HG03066 (cell line): Measurements from ENCODE around the gene CACNA2D3.

ENCODE experiments used
- ATAC-seq: cut with Tn5 transposase; IDR thresholded peaks from one replicate; pipeline ENCODE4 v1.9.1; 2021; ENCODE audit warnings: low read depth; ENCODE audit not compliant: unreplicated experiment

The CACNA2D3 gene

DNA sequence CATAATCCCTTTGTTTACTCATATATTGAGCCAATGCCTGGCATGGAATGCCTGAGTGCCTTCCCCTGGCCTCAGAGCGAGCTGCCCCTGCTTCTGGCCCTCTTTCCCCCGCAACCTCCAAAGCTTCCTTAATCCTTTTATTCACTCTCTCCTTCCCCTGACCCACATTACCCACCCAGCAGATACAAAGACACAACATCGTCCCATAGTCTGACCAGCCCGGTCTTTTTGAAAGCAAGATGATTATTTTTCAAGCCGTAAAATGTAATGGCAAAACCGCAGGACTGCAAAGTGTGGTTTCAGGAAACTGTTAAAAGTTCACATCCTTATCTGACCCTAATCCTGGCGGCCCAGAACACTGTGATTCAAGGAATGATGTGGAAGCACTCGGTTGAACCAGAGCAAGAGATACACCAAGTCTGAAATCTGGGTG lies 883.9 kb downstream of the CACNA2D3 start:
- no peak for ATAC-seq

DNA sequence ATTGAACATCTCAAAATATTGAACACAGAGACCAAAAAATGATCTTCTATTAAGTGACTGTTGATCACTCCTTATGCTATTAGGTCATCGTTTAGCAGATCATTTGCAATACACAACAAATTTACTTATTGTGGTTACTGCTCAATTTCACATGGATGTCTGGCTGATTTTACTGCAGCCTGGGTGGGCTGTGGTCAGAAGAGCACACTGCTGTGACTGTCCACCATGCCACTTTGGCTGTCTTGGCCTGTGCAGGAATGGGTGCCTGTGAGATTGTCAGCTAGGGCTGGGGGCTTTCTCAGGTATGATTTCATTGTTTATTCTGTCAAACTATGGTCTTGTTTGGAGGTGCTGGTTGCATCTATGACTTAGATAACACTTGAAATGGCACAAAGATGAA lies 885.6 kb downstream of the CACNA2D3 start:
- ATAC-seq, result no peak

DNA sequence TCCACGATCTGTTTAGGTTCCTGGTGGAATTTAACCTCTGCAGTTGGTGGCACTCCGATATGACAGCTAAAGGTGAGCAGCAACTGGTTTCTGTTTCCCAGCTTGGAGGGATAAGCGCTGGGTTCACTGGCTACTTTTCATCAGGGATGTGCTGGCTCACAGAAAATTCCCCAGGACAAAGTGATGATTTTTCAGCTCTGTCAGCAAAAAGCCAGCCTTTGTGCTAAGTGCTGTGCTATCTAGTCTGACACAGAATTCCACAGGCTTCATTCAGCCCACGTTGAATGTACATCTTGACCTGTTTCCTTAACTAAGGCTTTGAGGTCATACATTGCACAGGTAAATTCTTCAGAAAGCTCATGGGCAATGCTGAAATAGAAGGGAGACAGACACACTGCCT lies 887.0 kb downstream of the CACNA2D3 start:
- ATAC-seq, result no peak

DNA sequence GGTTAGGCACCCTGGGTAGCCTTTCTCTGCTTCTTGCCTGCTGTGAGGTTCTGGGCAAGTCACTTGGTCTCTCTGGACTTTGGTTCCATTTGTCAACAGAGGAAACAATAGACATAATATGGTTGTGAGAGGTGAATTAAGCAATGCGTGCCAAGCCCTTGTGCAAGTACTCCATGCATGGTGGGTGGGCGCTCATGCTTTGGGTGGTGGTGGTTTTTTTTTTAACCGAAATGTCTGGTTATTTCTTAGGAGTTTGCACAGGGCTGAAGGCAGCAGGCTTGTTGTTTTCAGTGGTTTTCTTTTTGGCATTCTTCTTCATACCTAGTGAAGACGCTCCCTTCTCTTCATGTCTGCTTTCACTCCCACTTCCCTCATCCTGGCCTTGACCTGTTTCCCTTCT lies 889.7 kb downstream of the CACNA2D3 start:
- no peak for ATAC-seq

DNA sequence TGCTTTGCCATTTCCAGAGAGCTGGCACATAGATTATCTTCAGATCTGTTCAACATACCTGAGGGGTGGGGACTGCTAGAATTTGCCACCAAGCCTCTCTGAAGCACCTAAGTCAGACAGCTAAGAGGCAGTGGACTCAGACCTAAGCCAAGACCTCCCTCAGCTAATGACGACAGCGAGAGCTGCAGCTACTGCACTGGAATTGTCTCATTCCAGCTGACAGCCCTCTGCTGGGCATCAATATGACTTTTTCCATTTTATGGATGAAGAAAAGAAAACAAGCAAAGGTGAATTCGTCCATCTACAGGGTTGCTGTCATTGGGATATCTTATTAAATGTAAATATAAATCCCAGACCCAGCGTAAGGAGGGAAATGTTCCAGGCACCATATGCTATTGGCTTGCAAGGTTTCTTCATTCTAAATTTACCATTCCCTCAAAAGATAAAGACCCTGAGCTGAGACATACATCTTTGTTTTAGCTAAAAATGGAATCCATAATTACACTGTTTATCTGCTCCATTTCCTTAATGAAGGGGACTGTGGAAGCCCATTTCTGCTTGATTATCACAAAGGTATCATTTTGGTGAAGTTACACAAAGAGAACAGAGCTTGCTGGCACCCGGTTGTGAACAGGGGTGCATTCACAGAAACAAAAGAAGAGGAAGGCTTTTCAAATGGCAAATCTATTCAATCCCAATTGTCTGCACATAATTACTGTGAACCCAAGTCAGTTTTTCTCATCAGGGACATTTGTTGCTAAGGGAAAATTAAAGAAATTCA lies 891.0 kb downstream of the CACNA2D3 start:
- ATAC-seq, result no peak

DNA sequence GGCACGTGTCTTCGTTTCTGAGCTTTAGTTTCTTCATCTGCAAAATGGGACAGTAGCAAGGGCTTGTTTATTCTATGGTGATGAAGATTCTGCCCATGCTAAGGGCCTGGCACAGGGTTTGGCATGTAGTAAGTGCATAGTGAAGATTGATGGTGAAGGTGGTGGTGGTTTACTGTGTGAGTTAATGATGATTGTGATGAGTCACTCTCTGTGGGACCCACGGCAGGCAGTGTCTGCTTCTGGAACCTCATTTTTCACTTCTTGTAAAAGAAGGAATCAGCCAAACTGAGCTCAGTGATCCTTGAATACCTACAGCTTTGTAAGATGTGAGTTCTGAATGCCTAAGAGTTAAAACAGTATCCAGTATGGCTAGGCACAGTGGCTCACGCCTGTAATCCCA lies 891.7 kb downstream of the CACNA2D3 start:
- ATAC-seq, result no peak

DNA sequence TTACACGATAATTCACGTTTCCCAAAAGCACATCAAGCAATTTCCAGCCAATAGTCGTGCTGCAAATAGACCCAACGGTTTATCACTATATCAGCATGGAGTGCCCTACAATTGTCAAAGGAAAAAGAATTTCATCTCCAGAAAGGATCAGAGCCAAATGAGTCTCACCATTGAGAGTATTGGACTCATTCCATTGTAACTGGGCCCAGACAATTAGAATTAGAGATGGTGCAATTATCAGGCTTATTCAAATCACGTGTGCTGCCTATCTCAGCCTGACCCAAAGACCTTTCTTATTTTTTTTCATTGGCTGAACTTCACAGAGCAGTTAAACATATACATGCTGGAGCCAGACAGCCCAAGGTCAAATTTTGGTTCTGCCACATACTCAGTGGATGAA lies 892.6 kb downstream of the CACNA2D3 start:
- ATAC-seq, result no peak

DNA sequence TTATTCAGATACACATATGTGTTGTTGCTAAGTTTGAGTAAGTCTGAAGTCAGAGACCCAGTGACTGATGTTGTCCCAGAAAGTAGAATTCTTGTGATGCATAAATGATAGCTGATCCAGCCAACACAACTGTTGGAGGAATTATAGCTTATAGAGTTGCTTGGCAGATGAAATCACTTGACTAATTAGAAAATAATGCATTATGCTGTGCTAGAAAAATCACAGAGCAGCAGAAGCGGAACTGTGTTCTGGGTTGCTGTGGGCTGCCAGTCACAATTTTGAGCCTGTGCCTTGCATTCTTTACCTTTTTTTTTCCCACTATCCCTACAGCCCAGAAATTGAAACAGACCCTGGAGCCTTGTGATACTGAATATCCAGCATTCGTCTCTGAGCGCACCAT lies 895.5 kb downstream of the CACNA2D3 start:
- ATAC-seq, result no peak

DNA sequence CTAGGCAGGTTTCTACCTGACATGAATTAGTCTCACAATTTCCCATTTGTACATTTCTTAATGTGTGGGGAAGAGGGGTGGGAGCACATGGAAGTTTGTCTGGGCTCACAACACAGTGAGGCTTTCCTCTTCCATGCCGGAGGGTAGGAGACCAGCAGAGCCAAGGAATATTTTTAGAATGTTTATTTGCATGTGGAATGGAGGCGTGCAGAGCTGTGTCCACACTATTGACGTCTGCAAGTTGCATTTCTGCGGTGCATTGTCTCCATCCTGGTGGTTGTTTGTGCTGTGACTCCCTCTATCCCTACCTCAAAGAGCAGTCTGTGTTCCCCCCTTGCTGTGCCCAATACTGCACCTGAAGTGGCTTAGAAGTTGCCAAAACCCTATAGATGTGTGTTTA lies 908.6 kb downstream of the CACNA2D3 start:
- no peak for ATAC-seq

DNA sequence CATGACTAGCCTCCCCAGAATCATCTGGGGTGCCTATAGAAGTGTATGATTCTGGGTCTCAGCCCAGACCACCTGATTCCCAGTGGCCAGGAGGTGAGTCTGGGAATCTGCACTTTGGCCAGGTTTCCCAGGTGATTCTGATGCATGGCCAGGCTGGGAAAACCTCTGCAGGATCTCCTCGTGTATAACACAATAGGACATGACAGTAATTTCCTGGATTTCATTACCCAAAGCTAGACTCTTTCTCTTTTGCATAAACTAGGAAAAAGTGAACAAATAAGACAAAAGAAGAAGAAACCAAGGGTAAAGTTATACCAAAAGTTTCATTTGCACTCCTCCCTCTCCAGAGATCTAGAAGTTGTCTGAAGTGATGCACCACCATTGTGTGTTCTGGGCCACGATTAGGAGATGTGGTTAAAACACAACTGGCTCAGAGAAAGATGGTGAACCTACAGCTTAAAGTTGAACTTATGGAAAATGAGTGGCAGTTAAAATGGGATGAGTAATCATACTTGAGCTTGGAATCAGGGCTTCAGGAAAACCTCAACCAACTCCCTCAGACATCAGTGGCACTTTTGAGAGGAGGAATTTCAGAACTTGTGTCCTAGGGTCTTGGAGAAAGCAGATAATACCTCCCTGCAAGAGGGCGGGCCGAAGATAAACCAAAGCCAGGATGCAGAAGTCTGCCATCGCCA lies 914.7 kb downstream of the CACNA2D3 start:
- ATAC-seq, result no peak

DNA sequence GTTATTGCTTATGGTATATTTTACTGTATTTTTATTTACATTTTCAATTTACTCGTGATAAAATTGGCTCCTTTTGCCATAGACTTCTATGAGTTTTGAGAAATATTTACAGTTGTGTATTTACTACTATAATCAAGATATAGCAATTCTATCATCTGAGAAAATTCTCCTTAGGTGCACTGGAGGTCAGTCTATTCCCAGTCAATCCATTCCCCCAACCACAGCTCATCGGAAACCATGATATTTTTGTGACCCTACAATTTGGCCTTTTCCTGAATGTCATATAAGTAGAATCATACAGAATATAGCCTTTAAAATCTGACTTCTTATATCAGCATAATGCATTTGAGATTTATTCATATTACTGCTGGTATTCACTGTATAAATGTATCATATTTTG lies 920.2 kb downstream of the CACNA2D3 start:
- ATAC-seq, result no peak

DNA sequence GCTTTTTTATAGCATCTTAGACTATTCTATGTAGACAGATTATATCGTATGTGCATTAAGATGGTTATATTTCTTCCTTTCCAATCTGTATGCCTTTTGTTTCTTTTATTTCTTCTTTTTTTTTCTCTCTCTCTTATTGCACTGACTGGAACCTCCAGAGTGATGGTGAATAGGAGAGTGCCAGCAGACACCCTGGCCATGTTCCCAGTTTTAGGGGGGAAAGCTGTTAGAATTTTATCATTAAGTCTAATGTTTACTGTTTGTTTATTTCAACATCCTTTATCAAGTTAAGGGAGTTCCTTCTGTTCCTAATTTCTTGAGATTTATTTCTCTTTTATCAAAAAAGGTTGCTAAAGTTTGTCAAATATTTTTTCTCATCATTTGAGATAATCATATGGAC lies 922.1 kb downstream of the CACNA2D3 start:
- ATAC-seq, result no peak

DNA sequence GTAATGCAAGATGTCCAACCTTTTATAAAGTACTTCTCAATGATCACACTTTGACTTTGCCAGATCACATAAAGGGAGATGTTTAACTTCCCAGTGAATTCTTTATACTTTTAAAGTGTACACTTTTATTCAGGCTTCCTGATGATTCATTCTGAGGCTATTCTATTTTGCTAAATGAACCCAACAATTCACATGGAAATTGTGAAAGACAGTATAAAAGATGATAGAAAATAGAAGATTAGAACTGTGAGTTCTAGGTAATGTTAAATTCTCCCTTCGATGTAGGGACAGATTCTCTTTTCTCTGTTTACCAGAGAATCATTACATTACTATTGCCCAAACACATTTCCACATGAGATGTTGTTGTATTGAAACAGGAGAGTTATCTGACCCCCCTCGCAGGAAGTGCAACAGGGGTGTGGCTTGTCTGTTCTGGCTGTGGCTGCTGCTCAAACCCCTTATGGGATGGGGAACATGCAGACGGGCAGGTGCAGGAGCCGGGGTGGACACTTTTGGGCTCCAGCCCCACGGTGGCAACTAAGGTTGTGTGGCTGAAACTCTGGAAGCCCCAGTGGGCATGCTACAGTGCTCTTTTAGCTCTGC lies 936.8 kb downstream of the CACNA2D3 start:
- no peak for ATAC-seq

DNA sequence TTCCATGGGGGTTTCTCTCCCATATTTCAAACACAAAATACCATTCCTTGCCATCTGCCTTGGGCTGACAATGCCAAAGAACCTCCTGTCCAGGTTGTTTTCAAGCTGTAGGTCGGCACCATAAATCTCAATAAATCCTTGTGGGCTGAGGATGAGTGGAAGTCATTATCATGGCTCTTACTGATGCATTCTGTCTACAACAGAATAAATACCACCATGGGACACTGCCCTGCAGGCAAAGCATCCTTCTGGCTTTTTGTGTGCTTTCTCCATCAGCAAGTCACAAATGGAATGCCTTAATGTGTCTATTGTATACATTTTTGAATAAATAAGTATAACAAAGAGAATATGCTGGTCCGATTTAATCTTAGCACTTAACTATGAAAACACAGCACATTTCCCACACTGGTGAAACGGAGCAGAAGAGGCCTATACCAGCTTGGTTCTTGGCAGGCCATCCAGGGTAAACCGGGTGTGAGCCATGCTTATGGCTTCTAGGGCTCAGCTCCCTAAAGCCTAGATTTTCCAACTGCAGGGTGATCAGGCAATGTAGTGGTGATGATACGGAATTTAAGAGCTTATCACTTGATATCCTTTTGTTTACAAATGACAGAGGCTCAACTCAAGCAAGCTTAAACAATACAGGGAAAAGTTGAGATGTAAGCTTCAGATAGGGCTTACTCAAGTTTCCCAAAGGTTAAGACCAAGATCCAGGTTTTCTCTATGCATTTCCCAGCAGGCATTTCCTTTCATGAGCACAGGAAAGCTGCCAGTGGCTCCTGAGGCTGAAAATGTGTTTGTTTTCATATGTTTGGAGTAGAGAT lies 938.8 kb downstream of the CACNA2D3 start:
- no peak for ATAC-seq

DNA sequence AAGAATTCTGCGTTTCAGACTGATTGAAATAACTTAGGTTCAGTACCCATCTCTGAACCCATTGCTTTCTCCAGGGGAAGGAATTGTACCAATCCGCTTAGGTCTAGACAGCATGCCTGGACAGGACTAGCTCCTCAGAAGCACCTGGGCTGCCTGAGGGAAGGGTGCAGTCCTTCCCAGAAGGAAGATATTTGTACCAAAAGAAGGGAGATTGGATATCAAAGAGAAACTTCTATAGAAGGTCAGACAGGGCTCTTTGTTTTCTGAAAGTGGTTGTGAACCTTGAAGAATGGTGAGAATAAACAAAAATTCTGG lies 939.3 kb downstream of the CACNA2D3 start:
- no peak for ATAC-seq

DNA sequence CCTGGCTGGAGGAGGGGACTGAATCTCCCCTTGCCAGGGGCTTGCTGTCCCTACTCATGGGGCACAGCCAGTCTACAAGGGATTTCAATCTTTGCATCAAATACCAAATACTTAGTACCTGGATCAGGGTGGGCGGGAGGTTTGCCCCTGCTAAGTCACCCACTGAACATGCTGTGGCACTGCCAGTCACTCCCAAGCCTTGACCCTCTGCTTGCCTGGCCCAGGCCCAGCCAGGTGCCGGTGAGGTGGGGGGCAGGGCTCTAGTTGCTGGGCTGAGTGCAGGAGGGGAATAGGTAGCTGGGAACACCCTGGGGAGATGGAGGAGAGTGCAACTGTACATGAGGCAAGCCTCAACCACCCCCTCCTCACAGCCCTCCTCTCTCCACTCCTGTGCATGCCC lies 941.8 kb downstream of the CACNA2D3 start:
- ATAC-seq, result no peak

DNA sequence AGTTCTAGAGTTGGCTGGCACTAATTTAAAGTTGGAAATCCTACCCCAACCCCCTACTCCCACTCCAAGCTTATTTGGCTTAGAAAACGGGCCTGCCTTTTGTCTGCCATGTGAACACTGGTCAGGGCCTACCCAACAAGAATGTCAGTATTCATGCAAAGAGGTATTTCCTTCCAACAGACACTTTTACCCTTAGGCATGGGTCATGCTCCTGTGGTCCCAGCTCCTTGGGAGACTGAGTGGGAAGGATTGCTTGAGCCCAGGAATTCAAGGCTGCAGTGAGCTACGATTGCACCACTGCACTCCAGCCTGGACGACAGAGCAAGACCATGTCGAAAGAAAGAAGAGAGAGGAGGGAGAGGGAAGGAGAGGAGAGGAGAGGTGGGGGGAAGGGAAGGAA lies 943.0 kb downstream of the CACNA2D3 start:
- ATAC-seq, result no peak

DNA sequence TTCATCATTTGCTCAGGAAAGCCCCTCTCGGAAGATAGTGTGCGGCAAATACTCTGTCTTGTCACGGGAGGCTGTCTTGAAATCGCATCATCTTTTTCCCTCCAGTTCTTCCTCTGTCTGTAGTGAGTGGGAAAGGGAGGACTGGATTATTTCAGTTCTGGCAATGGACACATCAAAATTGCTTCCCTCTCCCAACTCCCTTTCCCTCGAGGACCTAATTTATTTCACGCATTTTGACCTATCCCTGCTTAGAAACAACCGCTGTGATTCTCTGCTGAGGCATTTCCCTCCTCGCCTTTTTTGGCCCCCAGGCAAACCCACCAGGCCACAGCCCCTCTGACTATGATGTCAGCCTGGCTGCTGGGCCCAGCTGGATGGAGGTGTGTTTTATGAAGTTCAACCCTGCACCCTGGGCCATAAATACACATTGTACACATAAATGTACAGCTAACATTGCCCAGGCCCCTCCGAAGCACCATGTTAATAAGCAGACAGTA lies 944.2 kb downstream of the CACNA2D3 start:
- no peak for ATAC-seq

DNA sequence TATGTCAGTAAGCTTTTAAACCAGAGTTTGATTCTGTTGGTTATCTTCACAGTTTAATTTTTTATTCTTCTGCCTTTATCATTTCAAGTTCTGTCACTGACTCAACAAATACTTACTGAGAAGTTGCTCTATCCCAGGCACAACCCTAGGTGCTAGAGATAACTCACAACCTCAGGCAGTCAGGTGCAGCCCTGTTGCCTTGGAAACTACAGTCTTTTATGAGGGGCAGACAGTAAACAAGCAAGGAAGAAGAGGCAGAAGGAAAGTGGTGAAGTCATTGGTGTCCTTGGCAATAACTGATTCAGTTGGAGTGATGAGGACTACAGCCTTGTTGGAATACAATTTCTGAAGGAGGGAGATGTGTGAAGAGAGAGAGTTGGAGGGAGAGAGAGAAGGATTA lies 947.6 kb downstream of the CACNA2D3 start:
- ATAC-seq, result no peak

DNA sequence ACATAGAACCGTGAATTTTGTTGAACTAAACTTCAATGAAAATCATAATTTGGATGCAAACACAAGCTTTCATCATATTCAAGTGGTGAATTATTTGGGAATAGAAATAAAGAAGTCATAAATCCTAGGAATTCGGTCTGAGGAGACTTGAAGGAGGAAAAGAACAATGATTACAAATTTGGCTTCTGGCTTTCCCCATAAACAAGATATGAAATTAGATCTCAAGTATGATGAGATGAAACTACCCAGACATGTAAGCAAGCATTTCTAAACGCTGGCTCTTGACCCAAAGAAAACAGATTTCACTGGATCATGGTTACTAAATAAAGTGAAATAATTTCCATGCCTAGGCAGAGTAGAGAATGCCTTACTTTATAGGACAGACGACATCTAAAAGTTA lies 952.4 kb downstream of the CACNA2D3 start:
- no peak for ATAC-seq

DNA sequence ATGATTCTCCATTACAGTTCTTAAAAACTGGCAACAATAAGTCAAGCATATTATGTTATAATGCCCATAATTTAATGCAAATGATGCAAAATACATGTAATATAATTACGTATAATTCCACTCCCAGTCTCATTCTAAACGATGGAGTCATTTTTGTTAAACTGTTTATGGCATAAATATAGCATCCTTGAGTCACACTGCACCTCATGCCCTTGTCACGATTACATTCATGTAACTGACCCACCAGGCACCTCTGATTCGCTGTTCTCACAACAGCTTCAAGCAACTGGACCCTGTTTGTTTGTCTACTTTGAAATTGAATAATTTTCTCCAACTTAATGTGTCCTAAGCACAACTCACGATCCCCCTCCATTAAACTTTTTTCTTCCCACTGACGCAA lies 953.5 kb downstream of the CACNA2D3 start:
- ATAC-seq, result no peak
